Glomerular visceral epithelial cell (primary cell): ENCODE results near the gene LRGUK.

ENCODE experiments used
- DNase-seq: peaks from one replicate; pipeline ENCODE4 v3.0.0-alpha.2; 2016; ENCODE audit errors: extremely low spot score

Gene LRGUK

GRCh38 chr7:134298902-134299683 is 172.0 kb downstream of the LRGUK start:
- no peak for DNase-seq

GRCh38 chr7:134300988-134301387 is 173.8 kb downstream of the LRGUK start:
- DNase-seq: no peak

GRCh38 chr7:134301592-134301991 is 174.5 kb downstream of the LRGUK start:
- no peak for DNase-seq

- DNase-seq: no peak
Measured at GRCh38 chr7:134302120-134302519, 175.0 kb downstream of the LRGUK start.

- no peak for DNase-seq
Measured at GRCh38 chr7:134307320-134307719, 180.2 kb downstream of the LRGUK start.

- no peak for DNase-seq
Measured at GRCh38 chr7:134308548-134308947, 181.4 kb downstream of the LRGUK start.

- no peak for DNase-seq
Measured at GRCh38 chr7:134311807-134312206, 184.7 kb downstream of the LRGUK start.

- DNase-seq: no peak
Measured at GRCh38 chr7:134312717-134313116, 185.6 kb downstream of the LRGUK start.

- no peak for DNase-seq
Measured at GRCh38 chr7:134313543-134313942, 186.4 kb downstream of the LRGUK start.
